HepG2 (cell line): ENCODE measurements around the gene HOXD12. TPM values are rescaled to one million over a fixed set of nuclear protein-coding genes. Genes with fewer than 3 reads are reported as not detected.

ENCODE experiments used
- ATF5 ChIP-seq: sonication (generic); formaldehyde crosslinking; IDR thresholded peaks from 2 replicates; pipeline ENCODE4 v1.4.0; 2020; ENCODE audit warnings: mild to moderate bottlenecking, low read depth, missing genetic modification reagents
- CEBPZ ChIP-seq: IDR thresholded peaks from 2 replicates; pipeline ENCODE4 v1.6.1; 2012; ENCODE audit warnings: low read length, improper control_type of control experiment
- ISL2 ChIP-seq: sonication (generic); formaldehyde crosslinking; IDR thresholded peaks from 2 replicates; pipeline ENCODE4 v1.5.0; 2020; ENCODE audit warnings: missing genetic modification reagents
- NR2F1 ChIP-seq, 2 experiments: fragments of 450-650 bp in 1 of 2; formaldehyde crosslinking in 1 of 2; IDR thresholded peaks; 2 replicates each; pipeline versions ENCODE4 v1.5.0 to v1.6.1; 2016 to 2020; ENCODE audit warnings: mild to moderate bottlenecking in 1 of 2, missing compliant biosample characterization in 1 of 2, missing genetic modification reagents in 1 of 2, moderate library complexity in 1 of 2
- PAF1 ChIP-seq: IDR thresholded peaks from 2 replicates; pipeline ENCODE4 v1.6.1; 2016; ENCODE audit warnings: missing genetic modification reagents, missing compliant biosample characterization
- POGZ ChIP-seq: sonication (generic); formaldehyde crosslinking; IDR thresholded peaks from 2 replicates; pipeline ENCODE4 v1.4.0; 2020; ENCODE audit warnings: mild to moderate bottlenecking, missing genetic modification reagents
- RFX3 ChIP-seq: IDR thresholded peaks from 2 replicates; pipeline ENCODE4 v1.6.1; 2016; ENCODE audit warnings: missing biosample characterization, missing genetic modification reagents
- SMC3 ChIP-seq: IDR thresholded peaks from 2 replicates; pipeline ENCODE4 v1.6.1; 2011; ENCODE audit warnings: low read length, improper control_type of control experiment
- ZFP82 ChIP-seq: sonication (generic); formaldehyde crosslinking; IDR thresholded peaks from 2 replicates; pipeline ENCODE4 v1.5.1; 2020; ENCODE audit warnings: mild to moderate bottlenecking, missing genetic modification reagents, borderline replicate concordance
- ZFYVE20 ChIP-seq: sonication (generic); formaldehyde crosslinking; IDR thresholded peaks from 2 replicates; pipeline ENCODE4 v1.8.0; 2023; ENCODE audit warnings: low read depth, mild to moderate bottlenecking, moderate library complexity, missing genetic modification reagents, borderline replicate concordance
- ZNF543 ChIP-seq: sonication (generic); formaldehyde crosslinking; IDR thresholded peaks from 2 replicates; pipeline ENCODE4 v1.4.0; 2020; ENCODE audit warnings: mild to moderate bottlenecking, missing genetic modification reagents
- ZNF564 ChIP-seq: sonication (generic); formaldehyde crosslinking; IDR thresholded peaks from 2 replicates; pipeline ENCODE4 v1.8.1; 2023; ENCODE audit warnings: mild to moderate bottlenecking, missing genetic modification reagents
- polyA plus RNA-seq, 8 experiments: library from polyadenylated mRNA; depleted of rRNA in 3 of 8; stranded (reverse) in 7 of 8; unstranded in 1 of 8; fragments of >200 nt; fragmentation: Illumina TruSeq in 4 of 8; extraction: Trizol in 4 of 8; gene quantifications; 2 replicates each; pipeline versions ENCODE4 v1.2.1 to v1.2.3, GENCODE V29; 2011 to 2016; ENCODE audit warnings: low read depth in 4 of 8, missing spikeins in 1 of 8, mixed read lengths in 1 of 8; ENCODE audit not compliant: insufficient read depth in 1 of 8
- total RNA-seq, 5 experiments: library from RNA; depleted of rRNA; stranded (reverse); fragments of >200 nt; fragmentation: Illumina TruSeq; extraction: Trizol; gene quantifications; 2 replicates each; pipeline ENCODE4 v1.2.3, GENCODE V29; 2016; ENCODE audit warnings: low read depth in 1 of 5
- TF ChIP-seq, protein P1 (sequence below): sonication (generic); formaldehyde crosslinking; IDR thresholded peaks from 2 replicates; pipeline ENCODE4 v1.8.1; 2023; ENCODE audit warnings: mild to moderate bottlenecking, missing genetic modification reagents
- TF ChIP-seq, protein P2 (sequence below): sonication (generic); formaldehyde crosslinking; IDR thresholded peaks from 2 replicates; pipeline ENCODE4 v1.5.1; 2020; ENCODE audit warnings: mild to moderate bottlenecking, missing genetic modification reagents, moderate library complexity
- TF ChIP-seq, protein P3 (sequence below): sonication (generic); formaldehyde crosslinking; IDR thresholded peaks from 2 replicates; pipeline ENCODE4 v1.5.1; 2020; ENCODE audit warnings: missing genetic modification reagents, mild to moderate bottlenecking, borderline replicate concordance
- TF ChIP-seq, protein P4 (sequence below): IDR thresholded peaks from 2 replicates; pipeline ENCODE4 v1.6.1; 2012; ENCODE audit warnings: low read depth, low read length, improper control_type of control experiment
- TF ChIP-seq, protein P5 (sequence below): sonication (generic); formaldehyde crosslinking; IDR thresholded peaks from 2 replicates; pipeline ENCODE4 v1.5.0; 2020; ENCODE audit warnings: mild to moderate bottlenecking, missing genetic modification reagents, moderate library complexity

The HOXD12 gene
- total and polyA plus RNA-seq, 2 of the 13 experiments (the other 11 are each of a cell fraction or from before 2014, with no cell fraction given): not detected

- TF ChIP-seq ATF5 (no peak), ZFYVE20 (CRISPR knock-in tag) (no peak), ZNF543 (CRISPR knock-in tag) (no peak), POGZ (CRISPR knock-in tag) (no peak), ZFP82 (no peak), RFX3 (CRISPR knock-in tag) (0 out of 2 replicates have a peak, but pooled peaks have one; percentile 14), SMC3 (peak; percentile 67), ZNF564 (CRISPR knock-in tag) (no peak), CEBPZ (no peak), ISL2 (CRISPR knock-in tag) (peak; percentile 40; the same call in 1 of the 2 replicates), PAF1 (CRISPR knock-in tag) (no peak), NR2F1 (CRISPR knock-in tag; IDR thresholded peaks at IDR 0.05) (no peak)
- TF ChIP-seq, protein P1, sequence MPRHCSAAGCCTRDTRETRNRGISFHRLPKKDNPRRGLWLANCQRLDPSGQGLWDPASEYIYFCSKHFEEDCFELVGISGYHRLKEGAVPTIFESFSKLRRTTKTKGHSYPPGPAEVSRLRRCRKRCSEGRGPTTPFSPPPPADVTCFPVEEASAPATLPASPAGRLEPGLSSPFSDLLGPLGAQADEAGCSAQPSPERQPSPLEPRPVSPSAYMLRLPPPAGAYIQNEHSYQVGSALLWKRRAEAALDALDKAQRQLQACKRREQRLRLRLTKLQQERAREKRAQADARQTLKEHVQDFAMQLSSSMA: no peak
- TF ChIP-seq, protein P2, sequence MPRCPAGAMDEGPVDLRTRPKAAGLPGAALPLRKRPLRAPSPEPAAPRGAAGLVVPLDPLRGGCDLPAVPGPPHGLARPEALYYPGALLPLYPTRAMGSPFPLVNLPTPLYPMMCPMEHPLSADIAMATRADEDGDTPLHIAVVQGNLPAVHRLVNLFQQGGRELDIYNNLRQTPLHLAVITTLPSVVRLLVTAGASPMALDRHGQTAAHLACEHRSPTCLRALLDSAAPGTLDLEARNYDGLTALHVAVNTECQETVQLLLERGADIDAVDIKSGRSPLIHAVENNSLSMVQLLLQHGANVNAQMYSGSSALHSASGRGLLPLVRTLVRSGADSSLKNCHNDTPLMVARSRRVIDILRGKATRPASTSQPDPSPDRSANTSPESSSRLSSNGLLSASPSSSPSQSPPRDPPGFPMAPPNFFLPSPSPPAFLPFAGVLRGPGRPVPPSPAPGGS: no peak
- TF ChIP-seq, protein P3, sequence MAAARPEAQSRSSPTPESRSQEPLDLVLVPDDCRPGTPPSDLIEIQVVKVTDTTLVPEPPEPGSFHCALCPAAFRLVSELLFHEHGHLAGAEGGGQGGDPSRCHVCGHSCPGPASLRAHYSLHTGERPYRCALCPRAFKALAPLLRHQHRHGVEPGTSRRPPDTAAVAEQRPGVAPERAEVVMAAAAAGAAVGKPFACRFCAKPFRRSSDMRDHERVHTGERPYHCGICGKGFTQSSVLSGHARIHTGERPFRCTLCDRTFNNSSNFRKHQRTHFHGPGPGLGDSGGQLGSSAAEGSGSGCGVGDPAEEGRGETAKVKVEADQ (CRISPR knock-in tag): no peak; the same call in 1 of the 2 replicates
- TF ChIP-seq, protein P4, sequence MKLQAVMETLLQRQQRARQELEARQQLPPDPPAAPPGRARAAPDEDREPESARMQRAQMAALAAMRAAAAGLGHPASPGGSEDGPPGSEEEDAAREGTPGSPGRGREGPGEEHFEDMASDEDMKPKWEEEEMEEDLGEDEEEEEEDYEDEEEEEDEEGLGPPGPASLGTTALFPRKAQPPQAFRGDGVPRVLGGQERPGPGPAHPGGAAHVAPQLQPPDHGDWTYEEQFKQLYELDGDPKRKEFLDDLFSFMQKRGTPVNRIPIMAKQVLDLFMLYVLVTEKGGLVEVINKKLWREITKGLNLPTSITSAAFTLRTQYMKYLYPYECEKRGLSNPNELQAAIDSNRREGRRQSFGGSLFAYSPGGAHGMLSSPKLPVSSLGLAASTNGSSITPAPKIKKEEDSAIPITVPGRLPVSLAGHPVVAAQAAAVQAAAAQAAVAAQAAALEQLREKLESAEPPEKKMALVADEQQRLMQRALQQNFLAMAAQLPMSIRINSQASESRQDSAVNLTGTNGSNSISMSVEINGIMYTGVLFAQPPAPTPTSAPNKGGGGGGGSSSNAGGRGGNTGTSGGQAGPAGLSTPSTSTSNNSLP: no peak
- TF ChIP-seq, protein P5, sequence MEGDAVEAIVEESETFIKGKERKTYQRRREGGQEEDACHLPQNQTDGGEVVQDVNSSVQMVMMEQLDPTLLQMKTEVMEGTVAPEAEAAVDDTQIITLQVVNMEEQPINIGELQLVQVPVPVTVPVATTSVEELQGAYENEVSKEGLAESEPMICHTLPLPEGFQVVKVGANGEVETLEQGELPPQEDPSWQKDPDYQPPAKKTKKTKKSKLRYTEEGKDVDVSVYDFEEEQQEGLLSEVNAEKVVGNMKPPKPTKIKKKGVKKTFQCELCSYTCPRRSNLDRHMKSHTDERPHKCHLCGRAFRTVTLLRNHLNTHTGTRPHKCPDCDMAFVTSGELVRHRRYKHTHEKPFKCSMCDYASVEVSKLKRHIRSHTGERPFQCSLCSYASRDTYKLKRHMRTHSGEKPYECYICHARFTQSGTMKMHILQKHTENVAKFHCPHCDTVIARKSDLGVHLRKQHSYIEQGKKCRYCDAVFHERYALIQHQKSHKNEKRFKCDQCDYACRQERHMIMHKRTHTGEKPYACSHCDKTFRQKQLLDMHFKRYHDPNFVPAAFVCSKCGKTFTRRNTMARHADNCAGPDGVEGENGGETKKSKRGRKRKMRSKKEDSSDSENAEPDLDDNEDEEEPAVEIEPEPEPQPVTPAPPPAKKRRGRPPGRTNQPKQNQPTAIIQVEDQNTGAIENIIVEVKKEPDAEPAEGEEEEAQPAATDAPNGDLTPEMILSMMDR (CRISPR knock-in tag): peak; percentile 98
These were observed 2.4 kb upstream of the HOXD12 start (continued) for GRCh38 chr2:176096986-176097819.
